IgD-negative memory B cell (primary cell): ENCODE results near the gene NRG3. TPM values are rescaled to one million over a fixed set of nuclear protein-coding genes. Genes with fewer than 3 reads are reported as not detected.

Experiments used
- H3K27ac Mint-ChIP-seq, 3 donors: one replicate each; pipeline ENCODE4 v1.8.0; 2020 to 2022; ENCODE audit warnings: mild to moderate bottlenecking in 3 of 3, mixed read lengths in 3 of 3, moderate library complexity in 1 of 3
- H3K27me3 Mint-ChIP-seq: one replicate; pipeline ENCODE4 v1.8.0; 2021; ENCODE audit warnings: mixed read lengths
- H3K36me3 Mint-ChIP-seq: one replicate; pipeline ENCODE4 v1.8.0; 2020; ENCODE audit warnings: mild to moderate bottlenecking, mixed read lengths
- H3K4me1 Mint-ChIP-seq, 3 donors: one replicate each; pipeline ENCODE4 v1.8.0; 2020 to 2022; ENCODE audit warnings: mixed read lengths in 3 of 3, mild to moderate bottlenecking in 1 of 3
- H3K4me3 Mint-ChIP-seq, 4 donors: one replicate each; pipeline ENCODE4 v1.8.0; 2020 to 2022; ENCODE audit warnings: mild to moderate bottlenecking in 4 of 4, mixed read lengths in 4 of 4, moderate library complexity in 3 of 4
- H3K9me3 Mint-ChIP-seq, 3 donors: one replicate each; pipeline ENCODE4 v1.8.0; 2020 to 2021; ENCODE audit warnings: mixed read lengths in 3 of 3, mild to moderate bottlenecking in 1 of 3
- polyA plus RNA-seq: library from polyadenylated mRNA; unstranded; fragments of 300-500 nt; fragmentation: Illumina TruSeq; gene quantifications from one replicate; pipeline ENCODE4 v1.2.3, GENCODE V29; 2021

Gene NRG3
- polyA plus RNA-seq, 1 donor from 2014 or later, result not detected

DNA sequence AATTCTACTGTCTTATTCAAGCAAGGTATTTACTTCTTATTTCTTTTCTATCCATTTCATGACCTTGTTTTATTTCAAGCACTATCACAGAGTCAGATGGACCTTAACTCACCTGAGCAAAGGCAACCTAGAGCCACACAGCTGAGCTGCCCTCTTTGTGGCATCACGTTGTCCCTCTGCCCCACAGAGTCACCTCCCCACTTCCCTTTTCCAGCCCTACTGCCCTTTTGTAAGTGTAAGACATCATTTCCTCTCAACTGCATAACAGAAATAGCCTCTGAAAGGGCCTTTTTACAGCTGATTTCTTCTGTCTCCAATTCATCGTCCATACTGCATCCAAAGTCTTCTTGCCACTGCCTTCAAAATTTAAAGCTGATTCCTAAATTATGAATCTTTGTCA is 946.0 kb downstream of the NRG3 start:
- peaks cover 0 to 2% (median 0%) of the 10 kb centered on the region in 3 donors for H3K4me1 Mint-ChIP-seq
- peaks cover 0 to 7% (median 2%) of the 10 kb centered on the region in 3 donors for H3K9me3 Mint-ChIP-seq
- no peaks in the 10 kb centered on the region for H3K36me3 Mint-ChIP-seq
- no peaks in the 10 kb centered on the region for H3K27me3 Mint-ChIP-seq
- H3K4me3 Mint-ChIP-seq, result no peak overlapping the region
- H3K27ac Mint-ChIP-seq, result no peak overlapping the region

DNA sequence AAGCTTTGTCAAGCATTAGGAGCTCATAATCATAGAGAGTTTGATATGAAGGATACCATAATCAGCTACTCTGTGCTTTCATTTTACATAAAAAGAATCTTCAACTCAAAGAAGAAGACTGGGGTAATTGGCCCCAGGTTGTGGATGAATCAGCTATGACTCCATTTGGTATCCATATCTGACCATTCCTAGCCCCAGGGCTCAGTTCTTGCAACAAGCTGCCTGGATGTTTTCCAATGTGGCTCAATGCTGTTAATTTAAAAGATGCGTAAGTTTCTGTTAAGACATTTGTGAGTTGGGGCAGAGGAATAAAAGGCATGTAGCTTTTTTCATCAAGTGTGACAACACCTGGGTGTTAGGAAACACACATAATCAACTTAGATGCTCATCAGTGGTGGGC is 951.1 kb downstream of the NRG3 start:
- Mint-ChIP-seq H3K4me1 (peaks cover 0 to under 1% (median 0%) of the 10 kb centered on the region in 3 donors), H3K27me3 (no peaks in the 10 kb centered on the region), H3K36me3 (no peaks in the 10 kb centered on the region), H3K27ac (no peak overlapping the region), H3K4me3 (no peak overlapping the region), H3K9me3 (peaks cover 0 to 5% (median 1%) of the 10 kb centered on the region in 3 donors)

DNA sequence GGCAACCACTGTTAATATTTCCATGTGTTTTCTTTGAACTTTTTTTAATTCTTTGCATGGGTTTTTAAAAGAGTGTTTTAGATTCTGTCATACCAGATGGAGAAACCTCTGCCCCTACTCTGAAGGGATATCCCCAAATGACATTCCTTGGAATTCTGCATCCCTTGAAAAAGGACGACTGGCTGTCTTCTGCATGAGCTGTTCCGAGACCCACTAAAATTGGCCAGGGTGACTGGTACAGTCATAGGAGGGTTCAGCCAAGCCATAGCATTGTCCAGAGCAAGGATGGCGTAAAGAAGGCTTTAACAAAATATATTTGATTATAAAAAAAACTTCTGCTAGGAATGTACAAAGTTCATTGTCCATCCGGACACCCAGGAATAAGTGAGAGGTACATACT is 952.9 kb downstream of the NRG3 start:
- H3K4me1 Mint-ChIP-seq, result no peaks in the 10 kb centered on the region

DNA sequence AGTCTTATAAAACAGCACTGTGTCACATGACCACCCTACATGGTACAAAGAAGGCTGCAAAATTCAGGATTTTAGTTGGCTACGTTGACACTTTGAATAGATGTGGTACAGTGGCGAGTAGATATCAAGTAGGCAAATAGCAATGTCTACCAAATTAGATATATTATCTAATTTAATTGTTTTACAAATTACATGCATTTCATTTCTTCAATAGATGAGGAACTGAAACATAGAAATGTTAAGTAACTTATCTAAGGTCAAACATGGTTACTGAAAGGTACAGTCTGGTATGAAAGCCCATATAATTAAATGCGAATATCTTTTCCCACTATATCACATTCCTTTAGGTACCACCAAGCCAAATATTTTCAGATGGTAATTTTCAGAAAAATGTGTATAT is 972.2 kb downstream of the NRG3 start:
- no peaks in the 10 kb centered on the region for H3K27me3 Mint-ChIP-seq
- no peak overlapping the region for H3K27ac Mint-ChIP-seq
- no peaks in the 10 kb centered on the region for H3K4me1 Mint-ChIP-seq

More for the DNA sequence above, 952.9 kb downstream of the NRG3 start:
- Mint-ChIP-seq H3K27ac (no peak overlapping the region), H3K9me3 (peaks cover 0 to 5% (median 1%) of the 10 kb centered on the region in 3 donors), H3K27me3 (no peaks in the 10 kb centered on the region), H3K4me3 (no peak overlapping the region), H3K36me3 (no peaks in the 10 kb centered on the region)

DNA sequence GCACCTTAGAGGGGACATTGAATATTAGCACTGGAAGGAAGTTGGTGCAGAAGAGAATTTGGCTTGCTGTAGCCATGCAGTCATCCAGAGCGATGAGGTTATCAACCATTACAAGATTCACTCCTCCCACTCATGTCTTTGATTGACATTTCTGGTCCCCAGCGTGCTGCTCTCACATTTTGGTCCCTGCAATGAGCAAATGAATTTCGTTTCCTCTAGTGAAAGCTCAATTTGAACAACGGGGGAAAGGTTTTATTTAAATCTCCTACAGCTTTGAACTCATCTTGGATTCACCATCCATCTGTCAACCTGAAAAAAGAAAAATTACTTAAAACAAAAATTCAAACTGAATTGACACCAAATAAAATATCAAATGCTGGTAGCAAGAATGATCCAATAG is 975.2 kb downstream of the NRG3 start:
- peaks cover 4 to 10% (median 9%) of the 10 kb centered on the region in 3 donors for H3K9me3 Mint-ChIP-seq
- H3K4me1 Mint-ChIP-seq, result no peaks in the 10 kb centered on the region
- H3K36me3 Mint-ChIP-seq, result no peaks in the 10 kb centered on the region
- H3K4me3 Mint-ChIP-seq, result no peak overlapping the region
- H3K27me3 Mint-ChIP-seq, result no peaks in the 10 kb centered on the region
- no peak overlapping the region for H3K27ac Mint-ChIP-seq

More for the DNA sequence above, 972.2 kb downstream of the NRG3 start:
- H3K36me3 Mint-ChIP-seq, result no peaks in the 10 kb centered on the region
- no peak overlapping the region for H3K4me3 Mint-ChIP-seq
- H3K9me3 Mint-ChIP-seq, result peaks cover 4 to 6% (median 4%) of the 10 kb centered on the region in 3 donors

DNA sequence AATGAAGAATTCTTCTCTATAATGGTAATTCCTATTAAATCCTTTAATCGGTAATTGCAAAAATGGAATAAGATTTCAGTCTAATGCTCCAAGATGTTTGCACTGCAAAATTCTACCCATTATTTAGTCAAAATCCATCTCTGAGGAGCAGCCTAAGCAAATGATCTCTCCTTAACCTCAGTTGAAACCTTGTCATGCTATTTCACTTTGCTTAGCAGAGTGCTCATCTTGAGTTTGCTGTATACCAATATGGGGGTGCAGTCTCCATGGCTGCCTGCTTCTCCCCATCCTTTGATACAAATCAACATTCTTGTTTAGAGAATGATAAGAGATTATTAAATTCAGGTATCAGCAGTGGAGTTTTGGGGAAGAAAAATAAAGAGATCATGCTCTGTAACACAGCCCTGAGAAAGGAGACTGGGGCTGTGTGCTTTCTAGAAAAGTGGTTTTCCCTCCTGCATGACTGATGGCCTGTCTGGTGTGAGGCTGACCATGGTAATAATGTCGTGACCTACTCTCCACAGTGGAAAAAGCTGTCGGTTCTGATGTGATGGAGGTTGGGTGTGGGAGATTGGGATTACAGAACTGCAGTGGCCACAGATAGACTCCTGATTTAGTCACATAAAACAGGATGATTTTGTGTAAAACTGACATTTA is 982.1 kb downstream of the NRG3 start:
- H3K36me3 Mint-ChIP-seq, result no peaks in the 10 kb centered on the region
- H3K27me3 Mint-ChIP-seq, result no peaks in the 10 kb centered on the region
- no peaks in the 10 kb centered on the region for H3K4me1 Mint-ChIP-seq
- H3K27ac Mint-ChIP-seq, result no peak overlapping the region
- peaks cover 4 to 9% (median 4%) of the 10 kb centered on the region in 3 donors for H3K9me3 Mint-ChIP-seq
- no peak overlapping the region for H3K4me3 Mint-ChIP-seq

DNA sequence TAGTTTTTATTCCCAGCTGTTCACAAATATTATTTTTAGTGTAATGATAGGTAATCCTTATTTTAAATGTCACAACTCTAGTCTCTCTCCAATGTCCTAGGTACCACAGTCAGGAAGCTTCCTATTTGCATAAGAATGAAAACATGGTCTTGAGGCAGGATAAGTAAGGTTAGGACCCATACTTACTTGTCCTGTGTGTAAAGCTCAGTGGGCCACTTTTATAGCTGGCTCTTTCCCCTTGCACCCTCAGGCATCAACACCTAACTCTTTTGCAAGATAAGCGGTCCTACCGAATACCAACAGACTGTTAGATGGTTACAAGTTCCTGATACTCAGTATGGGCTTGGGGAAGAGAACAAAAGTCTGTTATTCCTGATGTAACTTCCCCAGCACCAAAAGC is 986.9 kb downstream of the NRG3 start:
- no peak overlapping the region for H3K4me3 Mint-ChIP-seq
- no peaks in the 10 kb centered on the region for H3K4me1 Mint-ChIP-seq
- no peak overlapping the region for H3K27ac Mint-ChIP-seq
- peaks cover 0 to 11% (median 3%) of the 10 kb centered on the region in 3 donors for H3K9me3 Mint-ChIP-seq
- H3K36me3 Mint-ChIP-seq, result no peaks in the 10 kb centered on the region
- H3K27me3 Mint-ChIP-seq, result no peaks in the 10 kb centered on the region

DNA sequence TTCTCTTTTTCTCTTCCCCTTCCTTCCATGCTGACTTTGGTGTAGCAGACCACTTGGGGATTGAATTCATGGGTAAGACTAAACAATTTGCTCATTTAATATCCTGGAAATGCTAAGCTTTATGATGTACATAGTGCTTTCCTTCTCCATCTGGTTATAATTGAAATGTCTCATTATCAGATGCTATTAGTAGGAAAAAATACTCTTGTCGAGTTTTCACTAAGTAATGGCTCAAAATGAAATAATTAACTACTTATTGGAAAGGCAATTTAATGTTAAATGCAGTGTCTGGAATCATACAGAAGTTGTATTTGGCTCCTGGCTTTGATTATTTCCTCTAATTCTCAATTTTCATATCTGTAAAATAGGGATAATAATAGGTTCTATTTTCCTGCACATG is 990.4 kb downstream of the NRG3 start:
- Mint-ChIP-seq H3K4me3 (no peak overlapping the region), H3K36me3 (no peaks in the 10 kb centered on the region), H3K4me1 (no peaks in the 10 kb centered on the region), H3K27ac (no peak overlapping the region), H3K27me3 (no peaks in the 10 kb centered on the region), H3K9me3 (peaks cover 2 to 14% (median 5%) of the 10 kb centered on the region in 3 donors)

DNA sequence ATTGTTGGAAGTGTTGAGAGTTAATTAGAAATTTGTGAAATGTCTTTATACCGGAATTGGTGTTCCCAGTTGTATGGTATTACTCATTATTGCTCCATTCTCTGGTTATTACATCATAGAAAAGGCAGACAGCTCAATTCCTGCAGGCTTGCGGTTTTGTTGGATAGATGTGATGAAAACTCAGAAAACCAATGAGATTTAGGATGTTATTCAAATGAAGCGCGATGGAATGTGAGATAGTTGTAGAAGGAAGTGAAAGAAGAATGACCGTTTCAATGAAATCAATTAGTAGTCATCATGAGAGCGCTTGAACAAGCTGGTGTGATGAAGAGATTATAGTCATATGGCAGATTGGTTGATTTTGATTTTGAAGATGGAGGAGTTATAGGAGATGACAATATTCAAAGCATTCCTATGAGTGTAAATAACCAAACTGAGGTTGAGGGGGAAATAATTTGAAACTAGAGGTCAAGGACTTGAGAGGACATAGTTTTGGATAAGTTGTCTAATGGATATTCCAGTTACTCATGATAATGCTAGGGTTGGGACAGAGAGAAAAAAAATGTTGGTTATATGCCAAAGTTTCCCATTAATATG is 991.5 kb downstream of the NRG3 start:
- Mint-ChIP-seq H3K36me3 (no peaks in the 10 kb centered on the region), H3K27ac (no peak overlapping the region), H3K4me3 (no peak overlapping the region), H3K27me3 (no peaks in the 10 kb centered on the region), H3K4me1 (no peaks in the 10 kb centered on the region), H3K9me3 (peaks cover 0 to 14% (median 5%) of the 10 kb centered on the region in 3 donors)

DNA sequence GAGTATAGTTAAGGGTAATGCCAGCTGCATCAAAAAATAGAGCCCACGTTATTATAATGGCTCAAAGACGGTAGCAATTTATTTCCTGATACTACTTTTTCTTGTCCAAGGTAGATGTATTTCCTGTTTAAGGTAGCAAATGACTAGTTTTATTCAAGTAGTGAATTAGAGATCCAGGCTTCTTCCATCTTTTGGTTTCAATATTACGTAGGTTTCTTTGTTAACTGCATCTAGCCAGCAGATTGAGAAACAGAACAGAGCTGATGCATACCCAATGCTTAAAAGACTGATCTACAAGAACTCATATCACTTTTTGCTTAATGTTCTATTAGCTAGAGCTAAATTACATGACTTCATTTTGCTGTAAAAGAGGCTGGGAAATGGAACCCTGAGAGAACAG is 992.1 kb downstream of the NRG3 start:
- Mint-ChIP-seq H3K36me3 (no peaks in the 10 kb centered on the region), H3K9me3 (peaks cover 0 to 14% (median 5%) of the 10 kb centered on the region in 3 donors), H3K27me3 (no peaks in the 10 kb centered on the region), H3K4me1 (no peaks in the 10 kb centered on the region), H3K27ac (no peak overlapping the region), H3K4me3 (no peak overlapping the region)

DNA sequence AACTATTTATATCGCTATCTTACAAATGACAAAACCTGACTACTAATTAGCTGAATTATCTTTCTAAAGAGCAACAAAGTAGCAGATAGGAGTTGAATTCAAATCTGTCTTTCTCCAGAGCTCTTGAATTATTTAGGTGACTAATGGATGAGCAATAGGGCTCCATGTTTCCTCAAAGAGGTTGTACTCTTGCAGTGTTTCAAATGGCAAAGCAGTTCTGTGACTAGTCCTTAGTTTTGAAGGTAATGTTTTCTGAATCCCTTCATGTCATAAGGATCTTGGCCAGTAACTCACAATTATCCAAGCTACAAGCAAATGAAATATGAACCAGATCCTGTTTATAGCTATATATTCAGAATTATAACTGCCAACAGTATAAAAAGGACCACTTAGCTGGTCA is 999.7 kb downstream of the NRG3 start:
- Mint-ChIP-seq H3K9me3 (no peaks in the 10 kb centered on the region), H3K4me3 (no peak overlapping the region), H3K27ac (no peak overlapping the region), H3K36me3 (no peaks in the 10 kb centered on the region), H3K27me3 (no peaks in the 10 kb centered on the region), H3K4me1 (no peaks in the 10 kb centered on the region)

DNA sequence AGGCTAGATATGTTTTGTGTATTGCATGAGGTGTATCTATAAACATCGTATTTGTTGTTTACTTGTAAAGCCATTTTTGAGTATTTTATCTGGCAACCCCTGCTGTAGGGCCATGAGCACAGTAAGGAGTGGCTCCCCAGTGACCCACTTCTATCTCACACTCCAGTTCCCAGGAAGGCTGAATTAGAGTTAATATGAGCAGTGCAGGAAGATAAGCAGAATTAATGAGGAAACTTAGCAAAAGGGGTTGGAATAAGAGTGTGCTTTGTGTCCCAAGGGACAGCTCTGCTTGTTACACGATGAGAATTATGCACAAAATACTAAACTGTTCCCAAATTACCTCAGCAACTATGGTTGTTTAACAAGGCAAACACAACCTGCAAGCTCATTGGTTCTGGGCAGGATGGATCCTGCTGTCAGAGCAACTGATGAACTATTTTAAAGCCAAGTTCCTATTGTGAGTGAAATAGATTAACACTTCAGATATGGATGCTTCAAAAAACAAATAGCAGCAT is 1005.8 kb downstream of the NRG3 start:
- Mint-ChIP-seq H3K4me1 (no peaks in the 10 kb centered on the region), H3K36me3 (no peaks in the 10 kb centered on the region), H3K27ac (no peak overlapping the region), H3K27me3 (no peaks in the 10 kb centered on the region), H3K9me3 (peaks cover 0 to 7% (median 4%) of the 10 kb centered on the region in 3 donors), H3K4me3 (no peak overlapping the region)

DNA sequence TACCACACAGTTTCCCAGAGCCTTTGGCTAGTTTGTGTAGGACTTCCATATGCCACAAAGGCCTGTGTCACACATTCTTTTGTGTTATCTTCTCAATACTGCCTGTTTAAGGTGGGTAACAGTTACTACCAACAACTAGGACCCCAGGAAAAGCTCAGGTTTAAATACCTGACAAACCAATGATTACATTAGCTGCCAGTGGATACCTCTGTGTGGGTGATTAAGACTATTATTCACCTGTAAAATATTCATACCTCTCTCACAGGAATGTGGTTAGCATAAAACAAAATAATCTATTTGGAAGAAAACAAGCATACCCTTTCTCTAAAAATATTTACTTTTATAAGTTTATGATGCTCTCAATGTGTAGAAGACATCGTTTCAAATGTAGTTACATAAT is 1007.7 kb downstream of the NRG3 start:
- peaks cover 5 to 7% (median 6%) of the 10 kb centered on the region in 3 donors for H3K9me3 Mint-ChIP-seq
- no peak overlapping the region for H3K27ac Mint-ChIP-seq
- no peaks in the 10 kb centered on the region for H3K4me1 Mint-ChIP-seq
- H3K27me3 Mint-ChIP-seq, result no peaks in the 10 kb centered on the region
- H3K36me3 Mint-ChIP-seq, result no peaks in the 10 kb centered on the region
- no peak overlapping the region for H3K4me3 Mint-ChIP-seq

DNA sequence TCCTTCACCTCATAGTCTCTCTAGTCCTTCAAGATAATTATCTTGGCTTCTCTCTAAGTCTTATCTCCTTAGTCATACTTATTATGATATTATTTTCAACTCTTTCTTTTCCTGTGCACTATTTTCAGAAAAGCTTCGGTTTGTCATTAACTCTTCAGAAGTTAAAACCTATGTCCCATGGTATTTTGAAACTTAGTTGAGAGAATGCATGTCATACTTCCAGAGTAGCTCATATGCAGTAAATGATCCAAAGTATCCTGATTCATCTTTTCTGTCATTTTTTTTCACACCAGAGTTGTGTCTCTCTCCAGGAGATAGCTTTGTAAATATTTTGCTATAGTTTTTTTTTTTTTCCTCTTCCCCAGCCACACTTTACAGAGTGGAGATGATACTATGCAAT is 1008.6 kb downstream of the NRG3 start:
- no peaks in the 10 kb centered on the region for H3K36me3 Mint-ChIP-seq
- peaks cover 5 to 7% (median 6%) of the 10 kb centered on the region in 3 donors for H3K9me3 Mint-ChIP-seq
- H3K27ac Mint-ChIP-seq, result no peak overlapping the region

DNA sequence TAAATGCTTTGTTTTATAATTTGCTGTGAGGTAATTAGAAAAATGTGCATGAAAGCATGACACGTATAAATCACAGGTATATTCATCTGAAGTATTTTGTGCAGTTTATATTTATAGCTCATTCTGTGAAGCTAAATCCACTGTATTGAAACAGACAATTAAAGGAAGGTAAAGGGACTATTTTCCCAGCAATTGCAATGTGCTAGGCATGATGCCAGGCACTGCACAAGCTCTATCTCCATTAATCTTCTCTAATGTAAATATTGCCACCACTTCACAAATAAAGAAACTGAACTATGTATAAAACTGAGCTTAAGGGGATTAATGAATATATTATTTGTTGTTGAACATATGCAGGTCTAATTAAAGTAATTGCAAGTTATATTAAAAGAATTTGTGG is 1012.5 kb downstream of the NRG3 start:
- no peaks in the 10 kb centered on the region for H3K36me3 Mint-ChIP-seq
- no peak overlapping the region for H3K27ac Mint-ChIP-seq
- H3K4me1 Mint-ChIP-seq, result no peaks in the 10 kb centered on the region
- H3K9me3 Mint-ChIP-seq, result peaks cover 0 to 7% (median 2%) of the 10 kb centered on the region in 3 donors
- H3K27me3 Mint-ChIP-seq, result no peaks in the 10 kb centered on the region
- H3K4me3 Mint-ChIP-seq, result no peak overlapping the region

More for the DNA sequence above, 1008.6 kb downstream of the NRG3 start:
- no peaks in the 10 kb centered on the region for H3K27me3 Mint-ChIP-seq
- H3K4me3 Mint-ChIP-seq, result no peak overlapping the region
- H3K4me1 Mint-ChIP-seq, result no peaks in the 10 kb centered on the region
